Measurements from ENCODE around the gene PLEKHM3. TPM values are rescaled to one million over a fixed set of nuclear protein-coding genes. Genes with fewer than 3 reads are reported as not detected.

Gene PLEKHM3
- polyA plus RNA-seq, 1 experiment: 7.0 TPM

DNA sequence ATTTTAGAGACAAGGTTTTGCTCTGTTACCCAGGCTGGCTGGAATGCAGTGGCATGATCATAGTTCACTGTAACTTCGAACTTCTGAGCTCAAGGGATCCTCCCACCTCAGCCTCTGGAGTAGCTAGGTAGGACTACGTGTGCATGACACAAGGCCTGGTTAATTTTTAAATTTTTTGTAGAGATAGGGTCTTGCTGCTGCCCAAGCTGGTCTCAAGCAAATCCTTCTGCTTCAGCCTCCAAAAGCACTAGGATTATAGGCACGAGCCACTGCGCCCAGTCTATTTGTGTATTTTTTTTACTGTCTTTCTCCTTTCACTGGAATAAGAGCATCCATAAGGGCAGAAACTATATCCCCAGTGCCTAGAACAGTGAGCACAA lies 89.3 kb downstream of the PLEKHM3 start:
- no peak overlapping the region for H3K4me3 ChIP-seq (ENCODE audit: low read depth, low read length)
- ChIA-PET CTCF (interaction anchor here (0.6 kb wide), 1 partner anchor 221 kb away, joined by 3 read pairs; no protein-coding TSS in a partner anchor), POLR2A (no interaction called here)
- TF ChIP-seq, protein P1, sequence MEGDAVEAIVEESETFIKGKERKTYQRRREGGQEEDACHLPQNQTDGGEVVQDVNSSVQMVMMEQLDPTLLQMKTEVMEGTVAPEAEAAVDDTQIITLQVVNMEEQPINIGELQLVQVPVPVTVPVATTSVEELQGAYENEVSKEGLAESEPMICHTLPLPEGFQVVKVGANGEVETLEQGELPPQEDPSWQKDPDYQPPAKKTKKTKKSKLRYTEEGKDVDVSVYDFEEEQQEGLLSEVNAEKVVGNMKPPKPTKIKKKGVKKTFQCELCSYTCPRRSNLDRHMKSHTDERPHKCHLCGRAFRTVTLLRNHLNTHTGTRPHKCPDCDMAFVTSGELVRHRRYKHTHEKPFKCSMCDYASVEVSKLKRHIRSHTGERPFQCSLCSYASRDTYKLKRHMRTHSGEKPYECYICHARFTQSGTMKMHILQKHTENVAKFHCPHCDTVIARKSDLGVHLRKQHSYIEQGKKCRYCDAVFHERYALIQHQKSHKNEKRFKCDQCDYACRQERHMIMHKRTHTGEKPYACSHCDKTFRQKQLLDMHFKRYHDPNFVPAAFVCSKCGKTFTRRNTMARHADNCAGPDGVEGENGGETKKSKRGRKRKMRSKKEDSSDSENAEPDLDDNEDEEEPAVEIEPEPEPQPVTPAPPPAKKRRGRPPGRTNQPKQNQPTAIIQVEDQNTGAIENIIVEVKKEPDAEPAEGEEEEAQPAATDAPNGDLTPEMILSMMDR (IDR thresholded peaks at IDR 0.05; ENCODE audit: low read depth, low read length): no peak
- no peaks in the 10 kb centered on the region for H3K27me3 ChIP-seq (ENCODE audit: control insufficient read depth, insufficient read depth, low read length)
- no peak for DNase-seq (ENCODE audit: low read depth, low spot score)
- H3K27ac ChIP-seq (ENCODE audit: low read depth, low read length): no peak overlapping the region
- H3K9me3 ChIP-seq (ENCODE audit: control insufficient read depth, insufficient read depth, low read length): no peaks in the 10 kb centered on the region

DNA sequence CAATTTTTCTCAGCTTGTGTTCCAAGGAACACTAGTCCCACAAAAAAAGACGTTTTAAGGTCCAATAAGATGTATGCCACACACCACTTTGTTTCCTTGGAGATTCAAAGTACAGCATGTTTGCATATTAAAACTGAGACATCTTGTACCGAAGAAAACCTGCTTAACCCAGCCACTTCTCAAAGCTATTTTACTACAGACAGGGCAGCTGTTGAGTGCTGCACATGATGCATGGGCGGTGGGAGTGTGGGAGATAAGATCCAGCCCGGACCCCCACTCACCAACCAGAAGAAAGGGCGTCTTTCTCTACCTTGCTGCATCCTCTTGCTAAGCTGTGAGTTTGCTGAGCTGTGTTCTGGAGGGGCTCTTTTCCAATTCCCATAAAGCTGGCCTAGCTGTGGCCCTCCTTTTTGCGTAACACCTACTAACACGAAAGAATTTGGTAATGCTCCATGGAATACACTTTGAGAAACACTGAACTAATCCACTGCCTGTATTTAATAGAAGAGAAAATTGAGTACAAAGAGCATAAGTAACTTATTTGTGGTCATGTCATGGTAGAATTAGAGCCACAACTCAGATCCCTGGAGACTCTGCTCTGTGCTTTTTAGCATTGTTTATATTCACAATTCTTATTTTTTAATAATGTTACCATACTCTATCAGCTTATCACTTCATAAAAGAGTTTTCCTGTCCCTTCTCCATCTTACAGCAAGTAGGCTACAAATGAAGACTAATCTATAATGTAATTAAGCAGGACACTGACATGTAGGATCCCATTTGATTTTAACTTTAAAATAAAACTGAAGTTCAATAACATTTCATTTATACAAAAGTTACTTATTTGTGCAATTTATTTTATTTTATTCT lies 90.0 kb downstream of the PLEKHM3 start:
- CTCF ChIA-PET: interaction anchor here (1.6 kb wide), 1 partner anchor 105 kb away, joined by 8 read pairs; no protein-coding TSS in a partner anchor
- DNase-seq (ENCODE audit: low read depth, low spot score): no peak

GRCh38 chr2:207934720-207935119 lies 90.6 kb downstream of the PLEKHM3 start:
- no peak for DNase-seq (ENCODE audit: low read depth, low spot score)
- POLR2A ChIA-PET: no interaction called here
- no peaks in the 10 kb centered on the region for H3K27me3 ChIP-seq (ENCODE audit: control insufficient read depth, insufficient read depth, low read length)
- TF ChIP-seq, protein P1 (IDR thresholded peaks at IDR 0.05; ENCODE audit: low read depth, low read length): no peak
- H3K27ac ChIP-seq (ENCODE audit: low read depth, low read length): no peak overlapping the region
- no peak overlapping the region for H3K4me3 ChIP-seq (ENCODE audit: low read depth, low read length)
- CTCF ChIA-PET: interaction anchor here (1.1 to 1.6 kb wide), 2 partner anchors 39 to 106 kb away, joined by 3 to 8 read pairs; no protein-coding TSS in a partner anchor
- H3K9me3 ChIP-seq (ENCODE audit: control insufficient read depth, insufficient read depth, low read length): no peaks in the 10 kb centered on the region; the same call in 1 of the 2 replicates

More for the DNA sequence above, 90.0 kb downstream of the PLEKHM3 start:
- Histone ChIP-seq H3K27me3 (ENCODE audit: control insufficient read depth, insufficient read depth, low read length) (no peaks in the 10 kb centered on the region), H3K27ac (ENCODE audit: low read depth, low read length) (no peak overlapping the region), H3K9me3 (ENCODE audit: control insufficient read depth, insufficient read depth, low read length) (no peaks in the 10 kb centered on the region; the same call in 1 of the 2 replicates), H3K4me3 (ENCODE audit: low read depth, low read length) (no peak overlapping the region)
- TF ChIP-seq, protein P1 (IDR thresholded peaks at IDR 0.05; ENCODE audit: low read depth, low read length): no peak
- POLR2A ChIA-PET: no interaction called here

DNA sequence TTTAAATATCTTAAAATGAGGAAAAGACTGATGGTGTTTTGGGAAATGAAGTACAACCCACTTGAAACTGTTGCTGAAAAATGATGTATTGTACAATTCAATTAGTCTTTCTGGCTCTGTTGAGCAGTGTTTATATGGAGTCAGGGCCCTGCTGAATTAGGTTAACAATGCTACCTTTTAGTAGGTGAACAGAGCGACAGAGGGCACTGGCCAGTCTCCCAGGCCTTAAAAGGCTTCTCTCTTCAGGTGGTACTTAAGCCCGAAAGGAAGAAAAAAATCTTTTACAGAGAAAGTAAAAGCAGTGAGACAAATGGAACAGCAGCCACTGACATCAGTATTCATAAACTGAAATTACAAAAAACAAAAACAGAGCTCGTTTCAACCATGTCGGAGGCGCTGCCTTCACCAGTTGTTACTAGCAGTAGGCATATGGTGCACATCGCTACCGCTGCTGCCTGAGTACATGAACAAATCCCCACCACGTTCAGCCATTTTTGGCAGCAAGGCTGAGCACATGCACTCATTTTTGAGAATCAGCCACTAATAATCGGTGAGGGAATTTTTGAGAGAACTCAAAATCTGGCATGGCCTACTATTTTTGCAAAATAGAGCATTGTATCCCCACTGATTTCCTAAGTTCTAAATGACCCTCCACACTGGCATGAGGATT lies 91.8 kb downstream of the PLEKHM3 start:
- no peak overlapping the region for H3K4me3 ChIP-seq (ENCODE audit: low read depth, low read length)
- no peaks in the 10 kb centered on the region for H3K27me3 ChIP-seq (ENCODE audit: control insufficient read depth, insufficient read depth, low read length)
- no peak for DNase-seq (ENCODE audit: low read depth, low spot score)
- no peaks in the 10 kb centered on the region; the same call in 1 of the 2 replicates for H3K9me3 ChIP-seq (ENCODE audit: control insufficient read depth, insufficient read depth, low read length)
- CTCF ChIA-PET: interaction anchor here (1.1 to 1.6 kb wide), 2 partner anchors 40 to 107 kb away, joined by 3 to 8 read pairs; no protein-coding TSS in a partner anchor
- H3K27ac ChIP-seq (ENCODE audit: low read depth, low read length): no peak overlapping the region
- TF ChIP-seq, protein P1 (IDR thresholded peaks at IDR 0.05; ENCODE audit: low read depth, low read length): no peak
- POLR2A ChIA-PET: no interaction called here

Measured in AG04450 (cell line).